Trophoblast cell (in vitro differentiated cells and primary cell): ENCODE measurements around the gene MC1R.
"Not testable (repeated sequence)": the region's sequence is repeated elsewhere in the genome, so short reads cannot be mapped to it uniquely, and the experiment has no call there.

Source experiments
- DNase-seq, 2 donors: peaks; one replicate each; pipeline ENCODE4 v3.0.0-alpha.2; 2016
- H2AFZ ChIP-seq: 2 replicates; pipeline ENCODE4 v1.6.1; 2013; ENCODE audit warnings: low read length, moderate library complexity, mild to moderate bottlenecking; ENCODE audit not compliant: insufficient read depth, poor library complexity
- H2AK5ac ChIP-seq: 2 replicates; pipeline ENCODE4 v1.6.1; 2013; ENCODE audit warnings: mild to moderate bottlenecking, low read length
- H2BK120ac ChIP-seq: 2 replicates; pipeline ENCODE4 v1.6.1; 2013; ENCODE audit warnings: low read length, mild to moderate bottlenecking, moderate library complexity; ENCODE audit not compliant: insufficient read depth, poor library complexity
- H2BK12ac ChIP-seq: 2 replicates; pipeline ENCODE4 v1.6.1; 2013; ENCODE audit warnings: mild to moderate bottlenecking, low read length, moderate library complexity
- H2BK5ac ChIP-seq: 2 replicates; pipeline ENCODE4 v1.6.1; 2013; ENCODE audit warnings: low read length, low read depth, moderate library complexity, mild to moderate bottlenecking; ENCODE audit not compliant: poor library complexity
- H3K14ac ChIP-seq: 2 replicates; pipeline ENCODE4 v1.6.1; 2013; ENCODE audit warnings: mild to moderate bottlenecking, low read length
- H3K18ac ChIP-seq: 2 replicates; pipeline ENCODE4 v1.6.1; 2013; ENCODE audit warnings: mild to moderate bottlenecking, low read length
- H3K23ac ChIP-seq: 2 replicates; pipeline ENCODE4 v1.6.1; 2013; ENCODE audit warnings: low read length
- H3K27ac ChIP-seq: 2 replicates; pipeline ENCODE4 v1.5.1; 2013; ENCODE audit warnings: low read depth, mild to moderate bottlenecking, inconsistent platforms, low read length, moderate library complexity
- H3K27me3 ChIP-seq: 2 replicates; pipeline ENCODE4 v1.6.1; 2013; ENCODE audit warnings: inconsistent platforms, mild to moderate bottlenecking, low read length, moderate library complexity; ENCODE audit not compliant: insufficient read depth
- H3K36me3 ChIP-seq, 2 experiments: 1 replicate in 1 of 2; 2 replicates in 1 of 2; pipeline ENCODE4 v1.6.1; 2013; ENCODE audit warnings: low read length in 2 of 2, mild to moderate bottlenecking in 2 of 2, moderate library complexity in 1 of 2; ENCODE audit not compliant: insufficient read depth in 2 of 2, control insufficient read depth in 1 of 2
- H3K4ac ChIP-seq: 2 replicates; pipeline ENCODE4 v1.6.1; 2013; ENCODE audit warnings: low read depth, mild to moderate bottlenecking, low read length, moderate library complexity
- H3K4me1 ChIP-seq, 2 experiments: 1 replicate in 1 of 2; 2 replicates in 1 of 2; pipeline ENCODE4 v1.6.1; 2013; ENCODE audit warnings: low read length in 2 of 2, mild to moderate bottlenecking in 2 of 2, moderate library complexity in 1 of 2; ENCODE audit not compliant: insufficient read depth in 2 of 2, control insufficient read depth in 1 of 2
- H3K4me2 ChIP-seq: 2 replicates; pipeline ENCODE4 v1.6.1; 2013; ENCODE audit warnings: inconsistent platforms, mild to moderate bottlenecking, low read length, moderate library complexity
- H3K4me3 ChIP-seq: 2 replicates; pipeline ENCODE4 v1.5.1; 2013; ENCODE audit warnings: mild to moderate bottlenecking, low read depth, low read length, inconsistent platforms
- H3K79me1 ChIP-seq: one replicate; pipeline ENCODE4 v1.6.1; 2013; ENCODE audit warnings: low read length
- H3K79me2 ChIP-seq: 2 replicates; pipeline ENCODE4 v1.6.1; 2013; ENCODE audit warnings: low read length, mild to moderate bottlenecking; ENCODE audit not compliant: control insufficient read depth, insufficient read depth, poor library complexity
- H3K9ac ChIP-seq: 2 replicates; pipeline ENCODE4 v1.6.1; 2013; ENCODE audit warnings: mild to moderate bottlenecking, low read length
- H3K9me3 ChIP-seq: 2 replicates; pipeline ENCODE4 v1.6.1; 2013; ENCODE audit warnings: low read depth, mild to moderate bottlenecking, control low read depth, inconsistent platforms, low read length; ENCODE audit not compliant: insufficient read depth
- H4K12ac ChIP-seq: 2 replicates; pipeline ENCODE4 v1.6.1; 2013; ENCODE audit warnings: low read depth, mild to moderate bottlenecking, low read length, moderate library complexity
- H4K8ac ChIP-seq: 2 replicates; pipeline ENCODE4 v1.6.1; 2013; ENCODE audit warnings: low read depth, mild to moderate bottlenecking, low read length, moderate library complexity
- H4K91ac ChIP-seq: one replicate; pipeline ENCODE4 v1.6.1; 2013; ENCODE audit warnings: low read depth, mild to moderate bottlenecking, low read length, moderate library complexity
- WGBS: extraction: QIAGEN DNeasy Blood & Tissue Kit; methylation state at CpG from one replicate; pipeline ENCODE4 v1.1.7; 2013; ENCODE audit warnings: missing lambda C conversion rate; ENCODE audit not compliant: insufficient read length, insufficient coverage; ENCODE audit errors: extremely low coverage; 5-methylcytosine and 5-hydroxymethylcytosine counted together

Gene MC1R

DNA sequence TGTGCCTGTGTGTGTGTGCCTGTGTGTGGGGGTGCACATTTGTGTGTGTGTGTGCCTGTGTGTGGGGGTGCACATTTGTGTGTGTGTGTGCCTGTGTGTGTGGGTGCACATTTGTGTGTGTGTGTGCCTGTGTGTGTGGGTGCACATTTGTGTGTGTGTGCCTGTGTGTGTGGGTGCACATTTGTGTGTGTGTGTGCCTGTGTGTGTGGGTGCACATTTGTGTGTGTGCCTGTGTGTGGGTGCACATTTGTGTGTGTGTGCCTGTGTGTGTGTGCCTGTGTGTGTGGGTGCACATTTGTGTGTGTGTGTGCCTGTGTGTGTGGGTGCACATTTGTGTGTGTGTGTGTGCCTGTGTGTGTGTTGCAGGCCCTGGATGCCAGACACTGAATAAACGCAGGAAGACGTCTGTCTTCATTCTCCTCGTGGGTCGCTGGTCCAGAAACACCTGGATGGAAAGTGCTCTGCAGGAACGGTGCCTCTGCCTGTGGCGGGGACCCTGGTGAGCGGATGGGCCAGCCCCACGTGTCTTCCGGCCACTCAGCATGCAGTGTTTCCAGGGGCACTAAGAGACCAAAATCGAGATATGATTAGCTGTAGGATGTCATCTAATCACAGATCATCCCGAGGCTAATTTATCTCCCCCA lies 3.9 kb upstream of the MC1R start:
- not testable (repeated sequence) for H3K27ac ChIP-seq, H3K18ac ChIP-seq, H3K79me2 ChIP-seq, H2AFZ ChIP-seq, H3K4me2 ChIP-seq, H2AK5ac ChIP-seq, H3K27me3 ChIP-seq, H3K4ac ChIP-seq, H3K23ac ChIP-seq, H4K91ac ChIP-seq, H2BK5ac ChIP-seq, H3K14ac ChIP-seq, DNase-seq, H2BK120ac ChIP-seq, H2BK12ac ChIP-seq, H3K9ac ChIP-seq, H3K4me3 ChIP-seq, H4K12ac ChIP-seq, H4K8ac ChIP-seq
- Histone ChIP-seq H3K36me3 (peaks cover 34 to 38% of the 10 kb centered on the region in 2 experiments), H3K79me1 (peaks cover 14% of the 10 kb centered on the region), H3K4me1 (peaks cover 13 to 22% of the 10 kb centered on the region in 2 experiments), H3K9me3 (peaks cover 12% of the 10 kb centered on the region)
- WGBS, result no CpG with 5 or more reads among the region's 11 CpGs

DNA sequence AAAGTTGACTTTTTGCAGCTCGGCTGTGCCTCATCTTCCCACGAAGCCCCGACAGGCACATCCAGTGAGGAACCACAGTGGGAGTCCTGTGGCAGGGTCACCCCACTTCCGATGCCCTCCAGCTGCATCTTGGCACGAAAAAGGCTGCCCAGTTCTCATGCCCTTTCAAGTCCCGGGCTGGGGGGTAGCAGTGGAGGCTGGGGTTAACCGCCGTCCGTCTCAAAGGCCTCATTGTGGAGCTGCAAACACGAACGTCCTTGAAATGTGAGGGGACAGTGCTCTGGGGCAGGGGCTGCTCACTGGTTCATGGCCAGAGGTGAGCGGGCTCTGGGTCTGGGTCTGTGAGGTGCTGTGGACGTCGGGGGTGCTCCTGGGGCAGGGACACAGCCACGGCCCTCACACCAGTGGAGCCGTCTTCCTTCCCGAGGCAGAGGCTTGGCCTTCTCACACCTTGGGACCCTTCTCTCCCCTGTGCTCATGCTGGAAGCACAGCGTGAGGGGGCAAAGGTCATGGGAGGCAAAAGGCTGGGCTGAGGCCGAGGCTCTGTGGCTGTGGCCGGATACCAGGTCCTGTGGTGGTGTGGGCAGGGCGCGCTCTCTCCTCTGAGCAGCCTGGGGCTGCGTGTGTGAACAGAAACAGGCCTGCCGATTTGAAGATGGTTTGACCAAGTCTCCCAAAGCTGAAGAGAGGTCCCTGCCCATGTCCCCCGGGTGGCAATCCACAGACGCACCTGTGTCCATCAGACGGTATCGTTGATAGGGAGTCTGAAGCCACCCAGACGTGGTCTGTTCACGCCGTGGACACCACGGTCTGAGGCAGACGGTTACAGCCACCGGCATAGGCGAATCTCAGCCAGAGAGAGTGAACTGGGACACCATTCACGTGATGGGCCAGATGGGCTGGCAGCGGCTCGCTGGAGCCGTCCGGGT lies 3.1 kb upstream of the MC1R start:
- Histone ChIP-seq H3K4me2 (no peak overlapping the region), H4K91ac (no peak overlapping the region), H2BK5ac (no peak overlapping the region), H2AFZ (no peak overlapping the region), H3K18ac (no peak overlapping the region), H4K8ac (no peak overlapping the region), H2AK5ac (no peak overlapping the region), H3K9me3 (peaks cover 10% of the 10 kb centered on the region), H3K79me1 (peaks cover 14% of the 10 kb centered on the region), H3K4me1 (peaks cover 20 to 25% of the 10 kb centered on the region in 2 experiments), H2BK120ac (no peak overlapping the region), H3K9ac (no peak overlapping the region), H3K36me3 (peaks cover 28 to 30% of the 10 kb centered on the region in 2 experiments), H3K27ac (no peak overlapping the region), H3K27me3 (no peaks in the 10 kb centered on the region), H3K79me2 (peaks cover 6% of the 10 kb centered on the region), H3K4ac (no peak overlapping the region), H3K23ac (no peak overlapping the region), H4K12ac (no peak overlapping the region), H3K4me3 (no peak overlapping the region), H2BK12ac (no peak overlapping the region), H3K14ac (no peak overlapping the region)
- no peak for DNase-seq
- WGBS, result no CpG with 5 or more reads among the region's 40 CpGs

DNA sequence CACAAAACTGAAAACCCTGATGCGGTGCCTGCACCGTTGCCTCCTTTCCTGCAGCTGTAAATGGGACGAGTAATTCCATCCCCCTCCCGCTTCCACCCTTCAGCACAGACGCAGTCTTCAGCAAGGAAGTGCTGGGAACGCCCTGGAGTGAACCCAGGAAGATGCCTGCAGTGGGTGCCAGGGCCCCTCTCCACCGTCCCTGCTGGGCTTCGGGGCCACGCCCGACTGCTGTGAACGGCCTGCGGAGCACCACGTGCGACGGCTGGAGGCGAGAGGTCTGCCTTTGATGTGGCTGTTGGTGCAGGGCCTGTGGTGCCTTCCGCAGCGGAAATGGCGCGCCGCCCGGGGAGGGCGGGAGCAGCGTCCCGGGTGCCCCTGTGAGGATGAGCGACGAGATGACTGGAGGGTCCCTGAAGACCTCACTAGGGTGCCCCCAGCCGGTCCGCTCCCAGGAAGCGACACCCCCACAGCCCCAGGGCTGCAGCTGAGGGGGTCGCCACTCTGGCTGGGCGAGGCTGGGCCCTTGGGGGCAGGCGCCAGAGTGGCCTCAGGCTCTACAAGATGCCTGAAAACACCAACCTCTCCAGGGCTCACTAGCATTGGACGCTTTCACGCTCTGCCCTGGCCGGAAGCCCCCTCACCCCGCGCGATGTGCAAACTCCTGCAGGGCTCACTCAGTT lies 749 bp upstream of the MC1R start:
- H4K91ac ChIP-seq, result peak overlapping the region; percentile 86
- peak overlapping the region; percentile 95 for H4K8ac ChIP-seq
- H3K79me1 ChIP-seq, result peaks cover 33% of the 10 kb centered on the region
- H3K4me2 ChIP-seq, result peak overlapping the region; percentile 88
- H3K27me3 ChIP-seq, result no peaks in the 10 kb centered on the region
- WGBS, result no CpG with 5 or more reads among the region's 39 CpGs
- peak overlapping the region; percentile 85 for H3K14ac ChIP-seq
- peak overlapping the region; percentile 69 for H2AFZ ChIP-seq
- peaks cover 7 to 9% of the 10 kb centered on the region in 2 experiments for H3K36me3 ChIP-seq
- H2BK120ac ChIP-seq, result peak overlapping the region; percentile 52
- no peak overlapping the region for H3K23ac ChIP-seq
- peaks cover 10% of the 10 kb centered on the region for H3K9me3 ChIP-seq
- H3K18ac ChIP-seq, result peak overlapping the region; percentile 79
- peak overlapping the region; percentile 48 for H3K4me3 ChIP-seq
- peak overlapping the region; percentile 60 for H2BK5ac ChIP-seq
- no peak overlapping the region for H3K9ac ChIP-seq
- peak overlapping the region; percentile 52 for H3K27ac ChIP-seq
- H3K79me2 ChIP-seq, result peaks cover 14% of the 10 kb centered on the region
- H3K4ac ChIP-seq, result peak overlapping the region; percentile 59
- DNase-seq, result peak; percentile 75 to 87
- peak overlapping the region; percentile 68 for H4K12ac ChIP-seq
- H3K4me1 ChIP-seq, result peaks cover 29 to 35% of the 10 kb centered on the region in 2 experiments
- H2BK12ac ChIP-seq, result peak overlapping the region; percentile 80
- peak overlapping the region; percentile 28 for H2AK5ac ChIP-seq
